ENCODE results near the gene MED13L.
"Not testable (repeated sequence)": the region's sequence is repeated elsewhere in the genome, so short reads cannot be mapped to it uniquely, and the experiment has no call there.

MED13L gene

DNA sequence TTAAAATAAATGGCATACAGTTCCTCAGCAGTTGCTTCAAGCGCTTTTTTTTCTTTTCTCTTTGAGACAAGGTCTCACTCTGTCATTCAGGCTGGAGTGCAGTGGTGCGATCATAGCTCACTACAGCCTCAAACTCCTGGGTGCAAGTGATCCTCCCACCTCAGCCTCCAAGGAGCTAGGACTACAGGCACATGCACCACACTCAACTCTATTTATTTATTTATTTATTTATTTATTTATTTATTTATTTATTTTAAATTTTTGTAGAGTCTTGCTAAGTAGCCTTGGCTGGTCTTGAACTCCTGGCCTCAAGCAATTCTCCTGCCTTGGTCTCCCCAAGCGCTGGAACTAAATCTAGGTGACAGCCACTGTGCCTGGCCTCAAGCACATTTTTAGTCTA, 132.0 kb downstream of the MED13L start:
- no peak for DNase-seq

DNA sequence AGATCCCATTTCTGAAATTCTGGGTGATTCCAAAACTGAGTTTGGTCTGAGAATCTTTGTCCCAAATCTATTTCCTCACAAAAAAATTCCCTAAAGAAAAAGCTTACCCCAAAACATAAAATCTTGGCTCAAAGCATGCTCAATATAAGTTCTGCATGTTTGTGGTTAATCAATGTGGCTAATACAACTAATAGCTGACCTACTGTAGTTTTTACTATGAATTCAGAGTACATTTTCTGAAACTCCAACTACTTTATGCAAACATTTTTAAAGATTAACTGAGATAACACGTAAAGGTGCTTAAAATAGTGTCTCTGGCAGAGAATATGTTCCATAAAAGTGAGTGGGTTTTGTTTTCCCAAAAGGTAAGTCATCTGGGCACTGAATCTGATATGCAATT, 133.1 kb downstream of the MED13L start:
- DNase-seq = no peak

DNA sequence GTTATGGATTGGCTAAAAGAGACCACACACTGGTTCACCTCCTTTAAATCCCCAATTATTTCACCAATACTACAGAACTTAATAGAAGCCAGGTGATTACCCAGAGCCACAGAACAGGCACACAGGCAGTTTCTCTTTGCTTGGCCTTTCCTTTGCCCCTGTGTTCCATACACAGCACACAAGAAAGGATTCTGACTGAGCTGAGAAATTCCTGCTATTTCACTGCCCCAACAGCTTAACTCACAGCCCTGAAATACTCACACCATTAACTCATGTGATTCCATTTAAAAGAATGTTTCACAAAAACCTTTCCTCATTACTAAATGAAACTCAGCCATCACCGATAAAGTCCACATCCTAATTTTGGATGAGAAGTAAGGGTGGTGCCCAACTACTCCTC, 133.6 kb downstream of the MED13L start:
- no peak for DNase-seq

DNA sequence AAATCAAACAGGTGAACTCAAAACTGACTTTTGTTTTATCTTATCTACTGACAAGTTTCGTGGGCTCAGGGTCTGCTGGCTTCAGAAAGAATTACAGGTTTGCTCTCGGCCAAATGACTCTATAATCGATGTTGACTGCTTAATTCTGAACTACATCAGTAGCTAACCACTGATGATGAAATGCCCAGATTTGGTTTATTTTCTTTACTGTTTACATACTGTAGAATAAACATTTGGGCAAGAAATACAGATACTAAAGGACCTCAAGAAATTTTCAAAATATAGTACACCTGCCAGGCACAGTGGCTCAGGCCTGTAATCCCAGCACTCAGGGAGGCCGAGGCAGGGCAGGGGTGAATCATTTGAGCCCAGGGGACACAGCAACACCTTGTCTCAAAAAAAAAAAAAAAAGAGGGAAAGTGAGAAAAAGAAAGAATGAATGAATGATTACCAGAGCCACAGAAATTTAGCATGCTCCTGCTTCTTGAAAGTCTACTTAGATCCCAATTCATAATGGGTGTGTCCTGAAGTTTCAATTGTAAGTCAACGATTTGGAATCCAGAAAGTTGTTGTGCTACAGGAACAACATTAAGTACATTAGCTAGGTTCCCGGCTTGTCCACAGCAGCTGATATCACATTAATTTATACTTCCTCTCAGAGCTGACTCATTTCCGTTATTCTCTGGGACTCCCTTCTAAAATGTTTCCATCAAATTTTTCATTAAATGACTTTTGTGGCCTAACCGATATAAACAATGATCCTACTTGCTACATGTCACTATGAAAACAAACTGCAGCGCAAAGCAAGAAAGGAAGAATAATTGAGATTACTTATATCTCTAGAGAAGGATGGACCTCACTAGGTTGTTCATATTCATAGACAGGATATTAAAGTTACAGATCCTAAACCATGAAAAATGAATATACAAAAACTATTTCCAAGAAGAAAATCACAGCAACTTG, 134.3 kb downstream of the MED13L start:
- no peak for DNase-seq

DNA sequence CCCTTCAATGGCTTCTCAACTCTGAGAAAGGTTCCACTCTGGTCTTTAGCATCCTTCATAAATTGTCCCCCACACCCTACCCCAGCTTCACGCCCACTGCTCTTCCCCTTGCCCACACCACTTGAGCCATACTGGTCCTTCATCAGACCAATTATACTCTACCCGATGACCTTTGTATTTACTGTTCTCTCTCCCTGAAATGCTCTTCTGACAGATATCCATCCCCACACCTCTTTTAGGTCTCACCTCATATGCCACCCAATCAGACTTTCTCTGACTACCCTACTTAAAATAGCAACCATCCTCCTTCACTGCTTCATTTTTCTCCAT, 135.7 kb downstream of the MED13L start:
- DNase-seq = no peak

DNA sequence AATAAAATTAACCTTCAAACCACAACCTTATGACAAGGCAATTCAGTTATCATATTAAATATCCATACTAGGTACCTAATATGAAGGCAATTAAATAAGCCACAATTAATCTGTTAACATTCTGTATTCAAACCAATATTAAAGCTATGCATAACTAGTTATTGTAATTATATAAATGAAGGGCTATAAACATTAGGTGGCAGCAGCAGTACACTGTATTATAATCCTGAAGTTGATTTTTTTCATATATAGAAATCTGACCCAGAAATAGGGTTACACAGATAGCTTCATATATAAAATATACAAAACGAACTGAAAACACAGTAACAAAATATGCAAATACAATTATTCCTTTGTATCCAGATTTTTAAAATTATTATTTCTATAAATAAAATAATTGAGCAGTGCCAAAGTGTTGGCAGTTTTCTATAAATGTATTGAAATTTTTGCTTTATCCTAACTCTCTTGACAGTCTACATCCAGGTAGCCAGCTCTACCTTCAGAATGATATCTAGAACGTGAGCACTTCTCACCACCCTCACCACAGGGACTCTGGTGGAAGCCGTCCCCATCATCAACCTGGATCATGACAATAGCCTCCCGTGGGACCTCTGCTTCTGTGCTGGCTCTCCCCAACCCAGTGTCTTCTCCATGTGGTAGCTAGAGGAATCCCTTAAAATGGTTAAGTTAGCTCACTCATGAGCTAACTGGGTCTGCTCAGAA, 136.2 kb downstream of the MED13L start:
- no peak for DNase-seq

DNA sequence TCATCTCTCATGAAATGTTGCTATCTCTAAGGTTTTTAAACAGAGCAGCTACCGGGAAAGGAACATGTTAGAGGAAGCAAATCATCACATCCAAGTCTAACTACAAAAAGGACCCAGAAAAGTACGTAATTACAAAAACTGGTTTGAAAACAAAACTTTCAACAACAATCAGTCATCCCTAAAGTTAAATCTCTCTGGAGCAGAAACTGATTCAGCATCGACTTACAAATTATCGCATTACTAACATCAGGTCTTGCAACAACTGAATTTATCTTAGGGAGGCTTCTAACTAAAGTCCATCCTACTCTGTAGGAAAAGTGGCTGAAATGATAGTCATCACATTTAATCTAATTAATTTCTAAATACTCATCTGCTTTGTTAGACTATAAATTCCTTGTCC, 137.0 kb downstream of the MED13L start:
- DNase-seq = no peak

DNA sequence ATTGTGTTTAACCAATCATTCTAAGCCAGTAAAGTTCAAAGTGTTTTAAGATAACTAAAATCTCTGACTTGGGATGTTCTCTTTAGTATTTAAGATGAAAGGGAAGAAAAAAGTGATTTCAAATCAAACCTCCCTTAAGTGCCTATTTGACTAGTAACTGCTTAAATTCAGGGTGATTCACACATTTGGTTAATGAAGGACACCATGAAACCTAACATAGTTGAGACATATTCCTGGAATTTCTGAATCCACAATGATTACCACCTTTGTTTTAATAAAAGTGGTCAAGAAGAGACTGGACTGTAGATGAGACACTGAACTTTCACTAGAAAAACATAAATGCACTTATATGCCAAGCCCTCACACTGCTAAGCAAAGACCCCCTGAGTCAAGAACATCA, 138.7 kb downstream of the MED13L start:
- no peak for DNase-seq

DNA sequence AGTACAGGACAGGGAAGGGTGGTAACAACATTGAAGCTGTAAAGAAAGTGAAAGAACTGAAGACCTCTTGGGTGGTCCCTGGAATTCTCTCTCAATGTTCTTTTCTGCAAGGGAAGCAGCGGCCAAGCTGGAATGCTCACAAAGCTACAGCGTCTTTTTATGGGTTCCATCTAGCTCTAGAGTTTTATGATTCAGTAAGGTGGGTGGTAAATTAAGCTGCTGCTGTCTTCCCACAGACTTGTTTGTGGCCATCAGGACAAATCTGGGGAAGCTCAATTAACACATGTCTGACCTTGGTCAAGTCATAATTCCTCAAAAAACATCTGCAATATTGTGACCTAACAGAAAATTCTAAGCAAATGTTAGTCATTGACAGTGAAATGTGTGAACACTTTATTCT, 139.1 kb downstream of the MED13L start:
- no peak for DNase-seq

DNA sequence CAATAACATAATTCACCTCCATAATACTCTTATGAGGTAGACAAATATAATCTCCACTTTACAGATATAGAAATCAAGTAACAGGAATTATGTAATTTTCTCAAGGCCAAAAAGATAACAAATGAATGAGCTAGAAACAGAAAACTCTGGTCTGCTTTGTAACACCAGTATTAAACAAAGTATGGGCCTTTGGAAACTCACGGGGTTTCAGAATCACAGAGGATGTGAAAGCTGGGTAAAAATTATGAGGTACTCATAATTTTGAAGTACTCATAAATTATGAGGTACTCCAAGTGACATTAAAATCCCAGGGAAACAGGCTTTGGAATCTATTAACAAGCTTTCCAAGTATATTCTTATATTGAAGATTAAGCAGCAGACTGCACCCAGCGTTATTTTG, 140.2 kb downstream of the MED13L start:
- no peak for DNase-seq

DNA sequence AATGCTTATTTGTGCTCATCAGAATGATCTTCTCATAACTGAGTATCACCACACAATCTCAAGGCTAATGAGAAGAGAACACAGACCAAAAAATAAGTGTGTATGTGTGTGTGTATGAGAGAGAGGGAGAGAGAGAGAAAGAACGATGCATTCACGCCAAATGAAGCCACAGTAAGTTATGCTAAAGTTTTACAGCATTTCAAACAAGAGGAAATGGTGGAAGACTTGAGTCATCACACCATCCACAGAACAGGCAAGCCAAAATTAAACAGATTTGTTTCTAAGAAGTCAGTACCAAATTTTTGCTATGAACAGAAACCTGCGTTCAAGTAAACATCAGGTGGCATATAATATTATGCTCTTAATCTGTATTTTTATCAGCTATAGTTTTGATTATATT, 141.2 kb downstream of the MED13L start:
- no peak for DNase-seq

DNA sequence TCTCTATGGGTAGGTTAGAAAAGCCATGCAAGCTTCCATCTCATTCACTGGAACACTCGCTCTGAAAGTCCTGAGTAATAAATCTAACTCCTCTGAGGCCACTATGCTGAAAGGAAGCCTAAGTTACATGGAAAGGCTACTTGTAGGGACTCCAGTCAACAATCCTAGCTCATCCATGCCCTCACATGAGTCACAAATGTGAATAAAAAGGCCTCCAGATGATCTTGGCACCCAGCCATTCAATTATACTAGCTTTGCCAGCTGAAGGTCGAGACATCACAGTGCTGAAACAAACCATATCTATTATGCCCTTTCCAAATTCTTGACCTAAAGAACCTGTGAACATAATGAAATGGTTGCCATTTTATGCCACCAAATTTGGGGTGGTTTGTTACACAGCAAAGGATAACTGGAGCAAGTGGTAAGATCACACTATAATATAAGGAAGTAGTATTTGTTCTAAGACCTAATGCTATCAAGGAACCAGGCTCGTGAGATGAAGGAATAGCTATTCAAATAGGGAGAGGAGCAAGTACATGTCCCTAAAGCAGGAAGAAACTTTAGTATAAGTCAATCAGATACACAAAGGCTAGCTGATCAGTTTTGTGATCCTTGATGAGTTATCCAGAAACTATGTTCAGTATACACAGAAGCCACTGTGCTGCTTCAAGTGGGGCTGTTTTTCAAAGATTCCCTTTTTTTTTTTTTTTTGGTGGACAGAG, 142.1 kb downstream of the MED13L start:
- DNase-seq = no peak

DNA sequence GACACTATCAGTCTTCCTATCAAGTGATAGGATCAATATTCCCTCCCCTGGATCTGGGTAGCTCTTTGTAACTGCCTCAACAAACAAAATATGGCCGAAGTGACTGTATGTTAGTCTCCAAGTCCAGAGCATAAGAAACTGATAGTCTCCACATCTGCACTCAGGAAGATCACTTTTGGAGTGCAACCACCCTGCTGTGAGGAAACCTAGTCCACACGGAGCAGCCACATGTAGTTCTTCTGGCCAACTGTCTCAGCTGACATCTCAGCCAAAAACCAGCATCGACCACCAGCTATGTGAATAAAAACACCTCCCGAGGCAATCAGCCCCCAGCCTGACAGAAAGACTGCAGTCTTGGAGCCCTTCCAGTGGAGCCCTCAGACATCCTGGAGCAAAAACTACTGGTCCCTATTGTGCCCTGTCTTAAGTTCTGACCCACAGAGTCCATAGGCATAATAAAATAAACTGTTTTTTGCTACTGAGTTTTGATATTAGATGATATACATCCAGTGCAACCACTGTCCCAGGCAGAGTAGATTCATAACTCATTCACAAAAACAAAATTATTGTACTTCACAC, 143.8 kb downstream of the MED13L start:
- DNase-seq = no peak

DNA sequence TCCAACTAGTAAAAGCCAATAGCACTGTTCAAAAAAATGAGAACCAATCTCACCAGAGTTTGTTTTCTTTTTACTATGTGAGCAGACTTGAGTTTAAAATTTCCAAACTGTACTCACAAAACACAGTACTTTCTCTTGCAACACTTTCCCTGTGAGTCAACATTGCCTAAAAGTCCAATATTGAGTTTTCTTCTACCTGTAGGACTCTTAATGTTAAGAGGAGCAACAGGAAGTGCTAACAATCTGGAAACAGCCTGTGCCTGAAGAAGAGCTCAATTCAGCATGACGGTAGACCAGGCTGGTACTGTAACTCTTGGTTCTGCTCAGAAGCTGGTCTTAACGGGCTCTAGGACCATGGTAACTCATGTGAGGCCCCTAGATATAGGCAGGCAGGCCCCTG, 144.3 kb downstream of the MED13L start:
- DNase-seq = no peak

DNA sequence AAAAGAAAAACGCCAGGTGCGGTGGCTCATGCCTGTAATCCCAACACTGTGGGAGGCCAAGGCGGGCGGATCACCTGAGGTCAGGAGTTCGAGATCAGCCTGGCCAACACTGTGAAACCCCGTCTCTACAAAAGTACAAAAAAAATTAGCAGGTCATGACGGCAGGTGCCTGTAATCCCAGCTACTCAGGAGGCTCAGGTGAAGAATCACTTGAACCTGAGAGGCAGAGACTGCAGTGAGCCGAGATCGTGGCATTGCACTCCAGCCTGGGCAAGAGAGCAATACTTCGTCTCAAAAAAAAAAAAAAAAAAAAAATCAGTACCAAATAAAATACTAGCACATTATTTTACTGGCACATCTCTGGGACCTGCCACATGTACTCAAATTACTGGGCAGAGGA, 145.5 kb downstream of the MED13L start:
- DNase-seq = not testable (repeated sequence)

DNA sequence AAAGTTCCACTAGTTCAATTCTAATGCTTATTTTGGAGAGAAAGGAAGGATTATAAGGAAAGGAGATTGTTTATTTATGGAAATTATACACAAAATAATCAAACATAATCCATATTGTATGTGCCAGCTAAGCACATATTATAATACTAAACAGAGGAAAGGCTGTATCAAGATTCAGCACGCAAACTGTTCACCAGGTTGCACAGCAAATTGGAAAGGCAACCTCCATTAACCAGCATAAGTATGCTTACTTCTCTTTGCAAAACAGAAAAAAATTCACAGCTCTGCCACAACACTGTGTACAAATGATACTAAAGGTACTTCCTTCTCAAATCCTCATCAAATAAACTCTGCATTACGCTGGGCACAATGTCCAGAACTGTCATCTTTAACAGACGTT, 146.3 kb downstream of the MED13L start:
- DNase-seq = no peak

DNA sequence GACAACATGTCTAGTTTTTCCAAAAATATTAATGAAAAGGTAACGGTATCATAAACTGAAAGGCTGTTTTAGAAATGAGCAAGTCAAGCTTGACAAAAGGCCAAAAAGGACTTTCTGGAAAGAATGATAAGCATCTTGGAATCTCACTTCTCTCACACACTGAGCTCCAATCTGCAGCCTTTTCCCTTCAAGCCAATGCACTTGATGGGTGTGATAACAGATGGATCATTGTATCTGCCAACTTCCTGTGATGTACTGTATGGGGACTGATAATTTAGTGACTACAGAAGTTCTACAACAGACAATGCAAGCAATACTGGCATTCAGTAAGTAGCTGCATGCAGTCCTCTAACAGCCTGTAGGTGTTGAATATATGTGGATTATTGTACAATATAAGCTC, 147.1 kb downstream of the MED13L start:
- no peak for DNase-seq

DNA sequence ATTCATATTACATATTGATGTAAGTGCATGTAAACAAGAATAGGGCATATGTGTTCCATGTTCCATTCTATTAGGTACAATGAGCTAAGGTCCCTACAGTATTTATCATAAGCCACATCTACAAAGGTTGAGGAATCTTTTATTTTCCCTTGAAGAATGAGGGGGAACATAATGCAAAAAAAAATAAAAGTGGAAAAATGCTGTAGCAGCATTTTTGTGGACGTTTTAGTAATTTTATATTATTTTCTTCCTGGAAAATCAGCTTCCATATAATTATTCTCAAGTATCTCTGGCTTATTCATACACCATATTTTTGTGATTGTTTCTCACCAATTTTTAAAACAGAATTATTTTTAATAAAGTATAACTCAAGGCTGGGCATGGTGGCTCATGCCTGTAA, 148.7 kb downstream of the MED13L start:
- no peak for DNase-seq

DNA sequence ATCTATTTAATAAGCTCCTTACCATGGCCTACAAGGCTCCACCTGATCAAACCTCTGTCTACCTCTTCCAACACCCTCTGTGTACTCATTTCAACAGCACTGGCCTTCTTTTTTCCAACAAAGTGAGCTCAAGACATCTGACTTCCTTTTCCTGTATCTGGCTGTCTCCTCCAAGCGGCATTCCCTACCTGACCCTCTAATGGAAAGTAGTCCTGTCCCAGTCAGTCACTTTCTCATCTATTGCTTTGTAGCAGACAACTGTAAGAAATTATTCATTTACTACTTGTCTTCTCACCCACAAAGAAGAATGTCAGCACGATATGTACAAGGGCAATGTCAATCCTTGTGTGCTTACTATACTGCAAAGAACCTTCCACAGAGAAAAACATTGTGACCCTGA, 149.6 kb downstream of the MED13L start:
- no peak for DNase-seq

DNA sequence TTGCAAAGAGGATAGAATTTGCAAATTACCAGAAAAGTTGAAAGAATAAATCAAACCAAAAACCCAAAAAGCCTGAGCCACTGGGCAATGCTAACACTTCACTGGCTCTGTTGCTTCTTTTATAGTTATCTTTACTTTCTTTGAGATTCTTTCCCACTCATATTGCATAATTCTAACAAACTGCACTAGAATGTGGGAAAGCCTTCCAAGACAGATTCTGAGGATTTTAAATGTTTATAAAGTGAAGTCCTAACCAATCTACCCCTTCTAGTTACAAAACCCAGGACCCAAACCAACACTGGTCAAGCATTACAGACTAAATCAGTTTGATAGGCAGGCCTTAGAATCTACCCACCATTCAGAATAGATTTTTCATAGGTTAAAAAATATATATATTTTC, 150.9 kb downstream of the MED13L start:
- no peak for DNase-seq

DNA sequence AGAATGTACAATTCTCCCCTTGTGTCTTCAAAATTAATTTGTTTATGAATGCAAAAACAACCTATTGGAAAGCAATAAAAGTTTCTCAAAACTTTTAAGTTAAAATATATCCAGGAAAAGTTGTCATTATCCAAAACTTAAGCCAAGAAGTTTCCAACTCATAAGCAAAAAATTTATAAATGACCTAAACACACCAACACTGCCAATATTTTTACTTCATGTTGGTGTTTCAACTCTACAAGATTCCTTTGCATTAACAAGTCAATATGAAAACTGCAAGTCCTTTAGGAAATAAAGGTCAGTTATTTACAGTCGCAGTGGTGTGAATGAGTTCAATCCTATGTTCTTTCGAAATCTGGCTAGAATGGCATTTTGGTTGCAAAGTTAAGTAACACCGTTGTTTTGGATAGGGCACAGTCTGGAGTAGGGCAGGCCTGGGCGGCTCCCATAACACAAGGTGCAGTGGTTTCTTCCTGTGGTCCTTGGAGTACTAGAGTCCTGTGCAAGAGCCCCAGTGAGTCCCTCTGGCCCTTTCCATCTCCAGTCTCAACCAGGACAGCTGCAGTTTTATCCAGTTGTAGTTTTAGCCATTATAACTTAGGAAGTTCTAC, 151.4 kb downstream of the MED13L start:
- no peak for DNase-seq

DNA sequence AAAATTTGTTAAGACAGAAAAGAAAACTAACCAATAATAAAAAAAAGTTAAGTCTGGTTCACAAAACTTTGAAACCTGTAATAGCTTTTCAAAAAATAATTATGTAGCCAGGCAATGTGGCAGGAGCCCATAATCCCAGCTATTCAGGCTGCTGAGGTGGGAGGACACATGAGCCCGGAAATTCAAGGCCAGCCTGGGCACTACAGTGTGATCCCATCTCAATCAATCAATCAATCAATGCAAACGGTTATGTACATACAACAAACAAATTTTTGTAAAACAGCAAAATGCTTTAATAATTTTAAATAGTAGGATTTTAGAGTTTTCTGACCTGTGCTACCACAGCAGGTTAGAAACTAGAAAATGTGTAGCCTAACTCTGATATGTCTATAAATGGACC, 152.4 kb downstream of the MED13L start:
- no peak for DNase-seq

All from NCI-H524 treated with DMSO at 0.1 percent for 48 hours (cell line).